NB4 (cell line): ENCODE data around the gene ANKRD13D.

Experiments
- DNase-seq: peaks from one replicate; pipeline ENCODE4 v3.0.0; 2010; ENCODE audit warnings: low read depth
- H3K4me3 ChIP-seq: one replicate; pipeline ENCODE4 v1.5.1; 2011; ENCODE audit warnings: mild to moderate bottlenecking, low read depth, low read length, moderate library complexity
- CTCF ChIP-seq: IDR thresholded peaks from one replicate; pipeline ENCODE4 v1.5.1; 2012; ENCODE audit warnings: low read depth, low read length
- MAX ChIP-seq: IDR thresholded peaks from 2 replicates; pipeline ENCODE4 v1.6.1; 2011; ENCODE audit warnings: low read depth, low read length
- MYC ChIP-seq: IDR thresholded peaks from 2 replicates; pipeline ENCODE4 v1.6.1; 2011; ENCODE audit warnings: low read depth, low read length
- POLR2A ChIP-seq: IDR thresholded peaks from 2 replicates; pipeline ENCODE4 v1.6.1; 2011; ENCODE audit warnings: mild to moderate bottlenecking; ENCODE audit not compliant: insufficient read length; ENCODE audit errors: extremely low read depth

The ANKRD13D gene

DNA sequence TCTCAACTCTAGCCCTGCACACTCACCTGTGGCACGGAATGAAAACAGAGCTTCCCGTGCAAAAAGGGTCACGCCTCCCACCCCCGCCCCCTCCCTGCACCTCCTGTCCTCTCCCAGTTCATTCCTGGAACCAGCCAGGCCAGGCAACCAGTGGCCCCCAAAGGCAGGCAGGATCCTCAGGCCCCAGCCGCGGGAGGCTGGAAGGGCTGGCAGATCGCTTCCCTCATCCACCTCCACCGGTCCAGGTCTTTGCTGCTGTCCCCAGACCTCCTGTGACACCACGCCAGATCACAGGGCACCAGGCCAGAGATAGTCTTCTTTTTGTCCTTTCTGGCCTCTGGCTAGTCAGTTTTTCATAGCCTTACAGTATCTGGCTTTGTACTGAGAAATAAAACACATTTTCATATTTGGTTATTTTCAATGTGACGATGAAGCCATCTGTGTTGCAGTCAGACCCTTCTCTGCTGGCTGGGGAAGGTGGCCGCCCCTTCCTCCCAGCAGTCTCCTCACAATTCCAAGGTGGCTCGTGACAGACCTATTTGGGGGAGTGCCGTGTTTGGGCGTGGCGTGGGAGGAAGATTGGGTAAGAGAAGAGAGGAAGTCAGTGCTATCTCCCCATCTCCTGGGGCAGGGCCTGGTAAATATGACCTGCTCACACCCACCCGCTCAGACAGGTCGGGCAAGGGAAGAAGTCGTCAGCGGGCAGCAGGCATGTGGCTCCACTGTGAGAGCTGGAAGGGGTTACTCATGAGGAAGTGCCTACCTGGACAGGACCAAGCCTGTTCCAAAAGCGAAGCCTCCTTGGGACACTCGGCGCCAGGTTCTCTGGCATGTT, 23.3 kb downstream of the ANKRD13D start:
- TF ChIP-seq MYC (peak; percentile 59; the same call in 1 of the 2 replicates), CTCF (no peak), MAX (peak; percentile 64; the same call in 1 of the 2 replicates), POLR2A (no peak)
- peak; percentile 82 for DNase-seq
- H3K4me3 ChIP-seq, result no peak overlapping the region

DNA sequence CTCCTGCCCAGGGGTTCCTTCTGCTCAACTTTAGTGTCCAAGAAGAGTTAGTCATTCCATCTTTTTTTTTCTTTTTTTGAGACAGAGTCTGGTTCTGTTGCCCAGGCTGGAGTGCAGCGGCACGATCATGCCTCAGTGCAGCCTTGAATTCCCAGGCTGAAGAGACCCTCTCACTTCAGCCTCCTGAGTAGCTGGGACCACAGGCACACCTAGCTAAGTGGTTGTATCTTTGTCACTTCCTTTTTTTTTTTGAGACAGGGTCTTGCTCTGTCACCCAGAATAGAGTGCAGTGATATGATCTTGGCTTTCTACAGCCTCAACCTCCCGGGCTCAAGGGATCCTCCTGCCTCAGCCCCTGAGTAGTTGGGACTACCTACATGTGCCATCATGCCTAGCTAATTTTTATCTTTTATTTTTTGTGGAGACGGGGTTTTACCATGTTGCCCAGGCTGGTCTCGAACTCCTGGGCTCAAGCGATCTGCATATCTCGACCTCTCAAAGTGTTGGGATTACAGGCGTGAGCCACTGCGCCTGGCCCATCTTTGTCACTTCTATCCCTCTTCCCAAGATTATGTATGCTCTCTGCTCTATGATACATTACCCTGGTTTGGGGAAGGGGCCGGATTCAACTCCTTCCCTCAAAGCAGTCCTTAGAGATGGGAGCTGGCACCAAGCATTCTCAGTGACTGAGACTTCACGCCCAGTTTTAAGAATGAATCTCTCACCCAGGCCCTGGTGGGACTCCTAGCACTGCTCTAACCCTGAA, 24.2 kb downstream of the ANKRD13D start:
- DNase-seq, result no peak
- TF ChIP-seq MYC, result no peak
- TF ChIP-seq MAX, result no peak
- TF ChIP-seq POLR2A, result no peak
- no peak for TF ChIP-seq CTCF
- H3K4me3 ChIP-seq, result no peak overlapping the region

DNA sequence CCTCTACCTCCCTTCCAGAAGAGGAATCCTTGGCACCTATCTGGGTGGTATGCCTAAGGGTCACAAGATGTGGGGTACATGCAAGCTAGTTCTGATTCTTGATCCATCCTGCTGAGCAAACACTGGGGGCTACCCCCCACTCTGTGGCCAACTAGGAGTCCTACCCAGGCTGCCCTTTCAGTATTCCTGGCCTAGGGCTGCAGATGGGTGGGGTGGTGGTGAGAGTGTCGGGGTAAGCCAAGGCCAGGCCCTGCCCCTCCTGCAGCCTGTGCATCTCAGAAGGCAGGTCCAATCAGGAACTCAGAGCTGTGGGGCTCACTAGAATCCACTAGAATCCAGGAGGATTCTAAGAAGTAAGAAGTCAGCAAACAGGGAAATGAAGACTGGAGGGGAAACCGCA, 25.1 kb downstream of the ANKRD13D start:
- no peak overlapping the region for H3K4me3 ChIP-seq
- TF ChIP-seq POLR2A, result no peak
- no peak for TF ChIP-seq MYC
- no peak for DNase-seq

- no peak for DNase-seq
- TF ChIP-seq CTCF (no peak), MYC (no peak), POLR2A (no peak), MAX (no peak)
Measured at GRCh38 chr11:67315325-67315909, 26.3 kb downstream of the ANKRD13D start.

DNA sequence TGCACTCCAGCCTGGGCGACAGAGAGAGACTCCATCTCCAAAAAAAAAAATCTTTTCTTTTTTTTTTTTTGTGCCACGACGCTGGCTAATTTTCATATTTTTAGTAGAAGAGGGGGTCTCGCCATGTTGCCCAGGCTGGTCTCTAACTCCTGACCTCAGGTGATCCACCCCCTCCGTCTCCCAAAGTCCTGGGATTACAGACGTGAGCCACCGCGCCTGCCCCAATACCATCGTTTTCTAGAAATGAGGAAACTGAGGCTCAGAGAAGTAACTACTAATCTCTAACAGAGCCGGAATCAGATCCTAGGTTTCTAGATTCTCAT, 27.7 kb downstream of the ANKRD13D start:
- no peak for DNase-seq
- TF ChIP-seq MYC, result no peak
- TF ChIP-seq MAX, result no peak
- peak overlapping the region; percentile 77 for H3K4me3 ChIP-seq

More at GRCh38 chr11:67315325-67315909, 26.3 kb downstream of the ANKRD13D start:
- no peak overlapping the region for H3K4me3 ChIP-seq

- H3K4me3 ChIP-seq, result peak overlapping the region; percentile 77
- peak; percentile 97 for DNase-seq
- TF ChIP-seq MYC (peak; percentile 75), POLR2A (peak; percentile 47), MAX (peak; percentile 58), CTCF (peak; percentile 72)
Measured at GRCh38 chr11:67317205-67317887, 28.2 kb downstream of the ANKRD13D start.
